Activated CD8-positive, alpha-beta memory T cell treated with anti-CD3 and anti-CD28 coated beads for 24 hours (primary cell): ENCODE results near the gene BCAR3.
"Not testable (repeated sequence)": the region's sequence is repeated elsewhere in the genome, so short reads cannot be mapped to it uniquely, and the experiment has no call there.

Experiments used
- DNase-seq: peaks from one replicate; pipeline ENCODE4 v3.0.0-alpha.2; 2020

BCAR3 gene

GRCh38 chr1:93571623-93572310, 109.9 kb downstream of the BCAR3 start:
- DNase-seq, result no peak

- DNase-seq, result no peak
Observed at GRCh38 chr1:93569489-93569888, 112.1 kb downstream of the BCAR3 start.

GRCh38 chr1:93567255-93567918, 114.2 kb downstream of the BCAR3 start:
- DNase-seq, result no peak

- DNase-seq, result no peak
Observed at GRCh38 chr1:93566227-93566626, 115.4 kb downstream of the BCAR3 start.

GRCh38 chr1:93565496-93566206, 116.0 kb downstream of the BCAR3 start:
- no peak for DNase-seq

- no peak for DNase-seq
Observed at GRCh38 chr1:93559695-93560094, 121.9 kb downstream of the BCAR3 start.

- no peak for DNase-seq
Observed at GRCh38 chr1:93559045-93559444, 122.6 kb downstream of the BCAR3 start.

- DNase-seq, result no peak
Observed at GRCh38 chr1:93556291-93556690, 125.3 kb downstream of the BCAR3 start.

- no peak for DNase-seq
Observed at GRCh38 chr1:93554883-93555872, 126.5 kb downstream of the BCAR3 start.

- not testable (repeated sequence) for DNase-seq
Observed at GRCh38 chr1:93553886-93554490, 127.6 kb downstream of the BCAR3 start.

GRCh38 chr1:93552741-93553455, 128.7 kb downstream of the BCAR3 start:
- DNase-seq, result no peak

GRCh38 chr1:93549811-93550210, 131.8 kb downstream of the BCAR3 start:
- no peak for DNase-seq

GRCh38 chr1:93549131-93549530, 132.5 kb downstream of the BCAR3 start:
- DNase-seq, result no peak

- no peak for DNase-seq
Observed at GRCh38 chr1:93546162-93546863, 135.3 kb downstream of the BCAR3 start.

GRCh38 chr1:93542398-93542797, 139.2 kb downstream of the BCAR3 start:
- no peak for DNase-seq

GRCh38 chr1:93541045-93541444, 140.6 kb downstream of the BCAR3 start:
- DNase-seq, result no peak

- DNase-seq, result no peak
Observed at GRCh38 chr1:93537924-93538323, 143.7 kb downstream of the BCAR3 start.

GRCh38 chr1:93537396-93537795, 144.2 kb downstream of the BCAR3 start:
- DNase-seq, result no peak

GRCh38 chr1:93533677-93534076, 148.0 kb downstream of the BCAR3 start:
- no peak for DNase-seq

GRCh38 chr1:93532780-93533378, 148.8 kb downstream of the BCAR3 start:
- no peak for DNase-seq

GRCh38 chr1:93531193-93531592, 150.4 kb downstream of the BCAR3 start:
- DNase-seq, result no peak
